Gastroesophageal sphincter (tissue), 3 donors: ENCODE data around the gene PRF1.

Source experiments
- EP300 ChIP-seq: sonication (generic); formaldehyde crosslinking; IDR thresholded peaks from one replicate; pipeline ENCODE4 v1.6.1; 2017; ENCODE audit warnings: antibody characterized with exemption, mild to moderate bottlenecking
- POLR2A ChIP-seq, 2 donors: fragments of 450-650 bp; IDR thresholded peaks; one replicate each; pipeline ENCODE4 v1.6.1; 2017; ENCODE audit warnings: antibody characterized with exemption in 2 of 2, mild to moderate bottlenecking in 2 of 2, moderate library complexity in 1 of 2
- POLR2AphosphoS5 ChIP-seq: sonication (generic); formaldehyde crosslinking; IDR thresholded peaks from one replicate; pipeline ENCODE4 v1.6.1; 2017; ENCODE audit warnings: antibody characterized with exemption
- TF ChIP-seq, protein P1 (sequence below), 4 experiments: fragments of 200-600 bp in 2 of 4; fragments of 450-650 bp in 2 of 4; sonication (generic) in 1 of 4; IDR thresholded peaks; one replicate each; pipeline ENCODE4 v1.5.1; 2017 to 2019; ENCODE audit warnings: antibody characterized with exemption in 4 of 4, mild to moderate bottlenecking in 2 of 4, moderate library complexity in 2 of 4

- TF ChIP-seq, protein P1, sequence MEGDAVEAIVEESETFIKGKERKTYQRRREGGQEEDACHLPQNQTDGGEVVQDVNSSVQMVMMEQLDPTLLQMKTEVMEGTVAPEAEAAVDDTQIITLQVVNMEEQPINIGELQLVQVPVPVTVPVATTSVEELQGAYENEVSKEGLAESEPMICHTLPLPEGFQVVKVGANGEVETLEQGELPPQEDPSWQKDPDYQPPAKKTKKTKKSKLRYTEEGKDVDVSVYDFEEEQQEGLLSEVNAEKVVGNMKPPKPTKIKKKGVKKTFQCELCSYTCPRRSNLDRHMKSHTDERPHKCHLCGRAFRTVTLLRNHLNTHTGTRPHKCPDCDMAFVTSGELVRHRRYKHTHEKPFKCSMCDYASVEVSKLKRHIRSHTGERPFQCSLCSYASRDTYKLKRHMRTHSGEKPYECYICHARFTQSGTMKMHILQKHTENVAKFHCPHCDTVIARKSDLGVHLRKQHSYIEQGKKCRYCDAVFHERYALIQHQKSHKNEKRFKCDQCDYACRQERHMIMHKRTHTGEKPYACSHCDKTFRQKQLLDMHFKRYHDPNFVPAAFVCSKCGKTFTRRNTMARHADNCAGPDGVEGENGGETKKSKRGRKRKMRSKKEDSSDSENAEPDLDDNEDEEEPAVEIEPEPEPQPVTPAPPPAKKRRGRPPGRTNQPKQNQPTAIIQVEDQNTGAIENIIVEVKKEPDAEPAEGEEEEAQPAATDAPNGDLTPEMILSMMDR (IDR thresholded peaks at IDR 0.05), result no peak
- TF ChIP-seq EP300, result no peak
- TF ChIP-seq POLR2AphosphoS5, result no peak
- TF ChIP-seq POLR2A (IDR thresholded peaks at IDR 0.05), result no peak
Observed at GRCh38 chr10:70557086-70557845, 45.3 kb downstream of the PRF1 start.
